PC-9 (cell line): Measurements from ENCODE around the gene HTT. TPM values are rescaled to one million over a fixed set of nuclear protein-coding genes. Genes with fewer than 3 reads are reported as not detected.

Experiments
- BruUV-seq: library from RNA; stranded (reverse); fragments of 400-500 nt; replicated peaks from 2 replicates; lab custom pipeline; 2021; lab: Mats Ljungman, UMichigan
- CTCF ChIA-PET: fragments of 300-600 bp; sonication (Branson Sonifier 250); formaldehyde crosslinking; loops from one replicate; lab custom pipeline; 2022; ENCODE audit warnings: antibody characterized with exemption; lab: Charles Lee
- POLR2A ChIA-PET: fragments of 300-600 bp; sonication (Branson Sonifier 250); formaldehyde crosslinking; loops from one replicate; lab custom pipeline; 2022; ENCODE audit warnings: antibody characterized with exemption; ENCODE audit not compliant: unreplicated experiment; lab: Charles Lee
- DNase-seq, 2 experiments: peaks; one replicate each; pipeline versions ENCODE4 v3.0.0 to v3.0.0-alpha.2; 2015 to 2022; ENCODE audit warnings: mixed read lengths in 1 of 2
- H2AFZ ChIP-seq: fragments of 200-600 bp; sonication (generic); 2 replicates; pipeline ENCODE4 v1.8.1; 2017; ENCODE audit warnings: antibody characterized with exemption
- H3F3A ChIP-seq: fragments of 200-600 bp; sonication (generic); 2 replicates; pipeline ENCODE4 v1.8.1; 2017; ENCODE audit warnings: antibody characterized with exemption, mild to moderate bottlenecking, low read depth; ENCODE audit not compliant: insufficient read depth
- H3K27ac ChIP-seq: fragments of 200-600 bp; sonication (generic); 2 replicates; pipeline ENCODE4 v1.6.1; 2016; ENCODE audit warnings: mixed run types
- H3K27me3 ChIP-seq: fragments of 200-600 bp; sonication (generic); 2 replicates; pipeline ENCODE4 v1.6.1; 2016; ENCODE audit warnings: low read depth, mixed run types; ENCODE audit not compliant: insufficient read depth
- H3K36me3 ChIP-seq: fragments of 200-600 bp; sonication (generic); 2 replicates; pipeline ENCODE4 v1.6.1; 2016; ENCODE audit warnings: low read depth, mixed run types
- H3K4me1 ChIP-seq: fragments of 200-600 bp; sonication (generic); replicated peaks from 2 replicates; pipeline ENCODE4 v1.6.1; 2016; ENCODE audit warnings: mixed run types; ENCODE audit not compliant: insufficient read depth
- H3K4me2 ChIP-seq: fragments of 200-600 bp; sonication (generic); 2 replicates; pipeline ENCODE4 v1.6.1; 2017; ENCODE audit warnings: mixed run types
- H3K4me3 ChIP-seq: fragments of 200-600 bp; sonication (generic); 2 replicates; pipeline ENCODE4 v1.6.1; 2016; ENCODE audit warnings: mixed run types
- H3K79me2 ChIP-seq: fragments of 200-600 bp; sonication (generic); 2 replicates; pipeline ENCODE4 v1.6.1; 2017; ENCODE audit warnings: low read depth, mixed run types
- H3K9me2 ChIP-seq: fragments of 200-600 bp; sonication (generic); 2 replicates; pipeline ENCODE4 v1.8.1; 2017; ENCODE audit warnings: mild to moderate bottlenecking; ENCODE audit not compliant: insufficient read depth
- H3K9me3 ChIP-seq: fragments of 200-600 bp; sonication (generic); 2 replicates; pipeline ENCODE4 v1.8.1; 2016; ENCODE audit warnings: low read depth; ENCODE audit not compliant: insufficient read depth
- H4K20me1 ChIP-seq: fragments of 200-600 bp; sonication (generic); 2 replicates; pipeline ENCODE4 v1.8.1; 2017; ENCODE audit not compliant: insufficient read depth
- EZH2 ChIP-seq: fragments of 200-600 bp; sonication (generic); IDR thresholded peaks from 2 replicates; pipeline ENCODE4 v1.8.0; 2017; ENCODE audit warnings: antibody characterized with exemption, low read depth
- intact Hi-C: fragments of 100-400 bp; cut with micrococcal nuclease; formaldehyde crosslinking; loops from one replicate; pipeline ENCODE4 v1.10.0; 2022; ENCODE audit not compliant: unreplicated experiment
- total RNA-seq: library from RNA; stranded (reverse); gene quantifications from 2 replicates; pipeline ENCODE4 v1.2.3, GENCODE V29; 2021
- TF ChIP-seq, protein P1 (sequence below): fragments of 200-600 bp; sonication (generic); conservative IDR thresholded peaks from 2 replicates; pipeline ENCODE4 v1.6.1; 2017; ENCODE audit warnings: mixed run types, antibody characterized with exemption, mild to moderate bottlenecking, moderate library complexity

HTT gene
- total RNA-seq, 1 experiment from 2014 or later, result 81.7 TPM

DNA sequence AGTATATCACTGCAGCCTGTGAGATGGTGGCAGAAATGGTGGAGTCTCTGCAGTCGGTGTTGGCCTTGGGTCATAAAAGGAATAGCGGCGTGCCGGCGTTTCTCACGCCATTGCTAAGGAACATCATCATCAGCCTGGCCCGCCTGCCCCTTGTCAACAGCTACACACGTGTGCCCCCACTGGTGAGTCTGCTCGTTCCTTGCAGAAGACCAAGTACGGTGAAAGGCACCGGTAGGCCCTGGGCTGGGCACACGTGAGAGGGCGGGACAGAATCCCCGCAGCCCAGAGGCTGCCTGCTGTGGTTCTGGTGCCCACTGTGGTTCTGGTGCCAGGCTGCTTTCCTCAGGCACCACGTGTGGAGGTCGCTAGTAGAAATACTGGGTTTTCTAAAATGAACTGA lies 143.3 kb downstream of the HTT start:
- Histone ChIP-seq H3K79me2 (no peaks in the 10 kb centered on the region), H3K9me2 (no peaks in the 10 kb centered on the region), H3F3A (no peaks in the 10 kb centered on the region), H3K27me3 (no peaks in the 10 kb centered on the region), H4K20me1 (no peaks in the 10 kb centered on the region), H3K9me3 (no peaks in the 10 kb centered on the region), H3K4me1 (no peaks in the 10 kb centered on the region), H3K4me3 (no peak overlapping the region), H3K4me2 (no peak overlapping the region), H3K27ac (no peak overlapping the region), H3K36me3 (no peaks in the 10 kb centered on the region), H2AFZ (no peak overlapping the region)
- CTCF ChIA-PET, result no interaction called here
- DNase-seq, result no peak
- POLR2A ChIA-PET, result no interaction called here
- TF ChIP-seq, protein P1, sequence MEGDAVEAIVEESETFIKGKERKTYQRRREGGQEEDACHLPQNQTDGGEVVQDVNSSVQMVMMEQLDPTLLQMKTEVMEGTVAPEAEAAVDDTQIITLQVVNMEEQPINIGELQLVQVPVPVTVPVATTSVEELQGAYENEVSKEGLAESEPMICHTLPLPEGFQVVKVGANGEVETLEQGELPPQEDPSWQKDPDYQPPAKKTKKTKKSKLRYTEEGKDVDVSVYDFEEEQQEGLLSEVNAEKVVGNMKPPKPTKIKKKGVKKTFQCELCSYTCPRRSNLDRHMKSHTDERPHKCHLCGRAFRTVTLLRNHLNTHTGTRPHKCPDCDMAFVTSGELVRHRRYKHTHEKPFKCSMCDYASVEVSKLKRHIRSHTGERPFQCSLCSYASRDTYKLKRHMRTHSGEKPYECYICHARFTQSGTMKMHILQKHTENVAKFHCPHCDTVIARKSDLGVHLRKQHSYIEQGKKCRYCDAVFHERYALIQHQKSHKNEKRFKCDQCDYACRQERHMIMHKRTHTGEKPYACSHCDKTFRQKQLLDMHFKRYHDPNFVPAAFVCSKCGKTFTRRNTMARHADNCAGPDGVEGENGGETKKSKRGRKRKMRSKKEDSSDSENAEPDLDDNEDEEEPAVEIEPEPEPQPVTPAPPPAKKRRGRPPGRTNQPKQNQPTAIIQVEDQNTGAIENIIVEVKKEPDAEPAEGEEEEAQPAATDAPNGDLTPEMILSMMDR, result no peak
- no peak for TF ChIP-seq EZH2
- intact Hi-C loops, result no loop called here
- no TSS peak for BruUV-seq

DNA sequence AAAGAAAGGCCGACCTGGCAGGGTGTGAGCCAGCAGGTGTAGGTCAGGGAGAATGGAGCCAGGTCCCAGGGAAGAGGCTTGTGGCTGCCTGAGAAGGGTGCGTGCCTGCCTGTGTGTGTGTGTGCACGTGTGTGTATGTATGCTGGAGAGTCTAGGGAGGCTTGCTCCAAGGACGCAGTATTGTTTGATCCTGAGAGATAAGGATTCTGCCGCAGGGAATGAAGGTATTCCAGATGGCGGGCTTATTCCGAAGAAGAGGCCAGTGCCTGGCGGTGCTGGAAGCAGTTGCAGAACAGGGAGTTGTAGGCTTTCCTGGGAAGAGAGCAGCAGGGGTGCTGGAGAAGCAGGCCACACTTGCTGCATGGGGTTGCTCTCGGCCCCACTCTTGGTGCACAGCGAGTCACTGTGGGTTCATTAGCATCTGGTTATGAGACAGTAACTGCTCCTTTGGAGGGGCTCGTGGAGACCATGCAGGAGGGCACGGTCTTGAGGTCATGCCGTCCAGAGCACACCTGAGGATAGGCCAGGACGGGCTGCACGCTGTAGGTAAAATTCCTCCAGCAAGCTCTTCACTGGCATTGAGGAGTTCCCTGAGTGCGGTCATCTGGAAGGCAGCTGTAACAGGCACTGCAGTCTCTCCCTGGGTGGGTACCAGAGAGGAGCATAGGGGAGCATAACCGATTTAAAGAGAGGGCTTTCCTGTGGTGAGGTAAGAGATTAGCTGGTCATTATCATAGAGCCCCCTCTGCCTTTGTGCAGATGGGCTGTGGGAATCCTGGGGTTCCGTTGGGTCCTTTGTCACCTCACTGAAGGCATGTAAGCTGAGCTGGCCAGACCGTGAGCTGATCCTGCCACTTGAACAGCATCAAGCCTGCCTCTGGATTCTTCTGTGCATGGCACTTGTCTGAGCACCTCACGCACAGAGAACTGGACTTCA lies 144.6 kb downstream of the HTT start:
- POLR2A ChIA-PET, result no interaction called here
- CTCF ChIA-PET, result no interaction called here
- Histone ChIP-seq H3F3A (no peaks in the 10 kb centered on the region), H2AFZ (no peak overlapping the region), H3K36me3 (no peaks in the 10 kb centered on the region), H3K79me2 (no peaks in the 10 kb centered on the region), H3K4me1 (no peaks in the 10 kb centered on the region), H3K4me3 (no peak overlapping the region), H3K4me2 (no peak overlapping the region), H3K27me3 (no peaks in the 10 kb centered on the region), H3K9me3 (no peaks in the 10 kb centered on the region), H4K20me1 (no peaks in the 10 kb centered on the region), H3K27ac (no peak overlapping the region), H3K9me2 (no peaks in the 10 kb centered on the region)
- no TSS peak for BruUV-seq
- TF ChIP-seq, protein P1, result no peak
- TF ChIP-seq EZH2, result no peak
- DNase-seq, result no peak
- intact Hi-C loops, result no loop called here

DNA sequence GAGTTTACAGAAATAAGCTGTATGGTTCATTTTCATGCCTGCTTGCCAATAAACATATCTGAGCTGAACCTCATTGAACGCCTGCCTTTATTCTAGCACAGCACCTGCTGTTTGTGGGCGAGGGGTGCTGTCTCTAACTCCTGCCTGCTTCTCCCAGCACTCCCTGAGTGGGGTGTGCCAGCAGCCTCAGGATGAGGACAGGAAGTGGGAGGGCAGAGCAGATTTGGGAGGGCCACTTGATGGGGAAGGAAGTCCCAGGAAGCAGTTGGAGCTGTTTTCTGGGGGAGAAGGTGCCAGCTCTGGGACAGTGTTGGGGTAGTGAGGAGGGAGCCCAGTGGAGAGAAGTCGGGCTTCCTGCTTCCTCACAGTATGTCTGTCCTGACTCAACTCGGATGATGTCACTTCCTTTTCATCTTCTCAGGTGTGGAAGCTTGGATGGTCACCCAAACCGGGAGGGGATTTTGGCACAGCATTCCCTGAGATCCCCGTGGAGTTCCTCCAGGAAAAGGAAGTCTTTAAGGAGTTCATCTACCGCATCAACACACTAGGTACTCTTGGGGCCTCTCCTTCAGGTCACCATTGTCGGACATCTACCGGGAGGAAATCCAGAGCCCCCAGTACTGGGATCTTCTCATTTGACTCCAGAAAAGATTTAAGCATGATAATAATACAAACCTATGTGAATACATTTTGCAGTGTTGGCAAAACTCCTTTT lies 145.4 kb downstream of the HTT start:
- H3K9me3 ChIP-seq, result no peaks in the 10 kb centered on the region
- no peaks in the 10 kb centered on the region for H3K27me3 ChIP-seq
- BruUV-seq, result no TSS peak
- no peaks in the 10 kb centered on the region for H3K4me1 ChIP-seq
- no peak overlapping the region for H3K4me3 ChIP-seq
- H3K79me2 ChIP-seq, result no peaks in the 10 kb centered on the region
- no peaks in the 10 kb centered on the region for H3K36me3 ChIP-seq
- intact Hi-C loops, result no loop called here
- no peak overlapping the region for H3K4me2 ChIP-seq
- no peaks in the 10 kb centered on the region for H3K9me2 ChIP-seq
- no peak for DNase-seq
- ChIA-PET POLR2A (no interaction called here), CTCF (no interaction called here)
- no peaks in the 10 kb centered on the region for H3F3A ChIP-seq
- no peaks in the 10 kb centered on the region for H4K20me1 ChIP-seq
- H3K27ac ChIP-seq, result no peak overlapping the region
- TF ChIP-seq, protein P1, result no peak
- TF ChIP-seq EZH2, result no peak
- no peak overlapping the region for H2AFZ ChIP-seq
